ENCODE measurements around the gene TMEM131.

TMEM131 gene

GRCh38 chr2:97932975-97933662 is 62.6 kb downstream of the TMEM131 start:
- no peak for TF ChIP-seq CTCF (IDR thresholded peaks at IDR 0.05)
- no peak overlapping the region for H3K4me3 ChIP-seq
- H3K27me3 ChIP-seq = no peaks in the 10 kb centered on the region
- no peak overlapping the region for H3K27ac ChIP-seq
- no peaks in the 10 kb centered on the region for H3K9me3 ChIP-seq
- H3K4me1 ChIP-seq = peaks cover 0 to 59% (median 13%) of the 10 kb centered on the region in 4 donors
- no peaks in the 10 kb centered on the region for H3K36me3 ChIP-seq
- intact Hi-C loops (cut with DNase I; ENCODE audit: low total_unique reads) = no loop called here
- no peak for DNase-seq

GRCh38 chr2:97931858-97932225 is 63.9 kb downstream of the TMEM131 start:
- Histone ChIP-seq H3K4me1 (peaks cover 0 to 54% (median 11%) of the 10 kb centered on the region in 4 donors), H3K36me3 (no peaks in the 10 kb centered on the region), H3K27me3 (no peaks in the 10 kb centered on the region), H3K4me3 (no peak overlapping the region), H3K9me3 (no peaks in the 10 kb centered on the region), H3K27ac (no peak overlapping the region)
- intact Hi-C loops (cut with DNase I; ENCODE audit: low total_unique reads) = no loop called here
- DNase-seq = no peak
- TF ChIP-seq CTCF (IDR thresholded peaks at IDR 0.05) = no peak

GRCh38 chr2:97931118-97931857 is 64.5 kb downstream of the TMEM131 start:
- Histone ChIP-seq H3K4me1 (peaks cover 0 to 48% (median 9%) of the 10 kb centered on the region in 4 donors), H3K27me3 (no peaks in the 10 kb centered on the region), H3K36me3 (no peaks in the 10 kb centered on the region), H3K9me3 (no peaks in the 10 kb centered on the region), H3K27ac (no peak overlapping the region), H3K4me3 (no peak overlapping the region)
- intact Hi-C loops (cut with DNase I; ENCODE audit: low total_unique reads) = no loop called here
- no peak for TF ChIP-seq CTCF (IDR thresholded peaks at IDR 0.05)
- no peak for DNase-seq

GRCh38 chr2:97928591-97928990 is 67.2 kb downstream of the TMEM131 start:
- no peak overlapping the region for H3K4me3 ChIP-seq
- H3K27me3 ChIP-seq = no peaks in the 10 kb centered on the region
- intact Hi-C loops (cut with DNase I; ENCODE audit: low total_unique reads) = no loop called here
- DNase-seq = no peak
- H3K27ac ChIP-seq = no peak overlapping the region
- H3K9me3 ChIP-seq = no peaks in the 10 kb centered on the region
- peaks cover 0 to 21% (median 0%) of the 10 kb centered on the region in 4 donors for H3K4me1 ChIP-seq
- TF ChIP-seq CTCF (IDR thresholded peaks at IDR 0.05) = no peak
- H3K36me3 ChIP-seq = peaks cover 7 to 16% (median 11%) of the 10 kb centered on the region in 3 donors

- TF ChIP-seq CTCF (IDR thresholded peaks at IDR 0.05) = no peak
- H3K27ac ChIP-seq = no peak overlapping the region
- H3K36me3 ChIP-seq = peaks cover 7 to 16% (median 11%) of the 10 kb centered on the region in 3 donors
- no peak overlapping the region for H3K4me3 ChIP-seq
- intact Hi-C loops (cut with DNase I; ENCODE audit: low total_unique reads) = no loop called here
- DNase-seq = no peak
- H3K27me3 ChIP-seq = no peaks in the 10 kb centered on the region
- peaks cover 0 to 21% (median 0%) of the 10 kb centered on the region in 4 donors for H3K4me1 ChIP-seq
- H3K9me3 ChIP-seq = no peaks in the 10 kb centered on the region
These were observed 68.8 kb downstream of the TMEM131 start for GRCh38 chr2:97926946-97927345.

Measured in tibial artery (tissue), 4 donors.